SK-N-MC (cell line): ENCODE data around the gene HERC5.

ENCODE experiments used
- DNase-seq: peaks from one replicate; pipeline ENCODE4 v3.0.0-alpha.2; 2011; ENCODE audit warnings: low read depth, low spot score
- H3K27ac ChIP-seq: fragments of 200-600 bp; sonication (generic); 2 replicates; pipeline ENCODE4 v1.5.1; 2016; ENCODE audit warnings: mixed run types
- H3K36me3 ChIP-seq: fragments of 200-600 bp; sonication (generic); 2 replicates; pipeline ENCODE4 v1.6.1; 2017; ENCODE audit warnings: antibody characterized with exemption, low read length, mixed read lengths; ENCODE audit not compliant: insufficient read depth
- H3K4me3 ChIP-seq: fragments of 200-600 bp; sonication (generic); 2 replicates; pipeline ENCODE4 v1.5.1; 2016
- H3K9ac ChIP-seq: fragments of 200-600 bp; sonication (generic); 2 replicates; pipeline ENCODE4 v1.8.0; 2017; ENCODE audit warnings: mixed run types, mixed read lengths; ENCODE audit not compliant: insufficient read length
- H3K9me3 ChIP-seq: fragments of 200-600 bp; sonication (generic); 2 replicates; pipeline ENCODE4 v1.6.1; 2017; ENCODE audit warnings: low read depth, mild to moderate bottlenecking, antibody characterized with exemption, low read length, moderate library complexity, mixed read lengths
- EZH2 ChIP-seq: fragments of 200-600 bp; sonication (generic); IDR thresholded peaks from one replicate; pipeline ENCODE4 v1.6.1; 2017; ENCODE audit warnings: antibody characterized with exemption
- FOXP2 ChIP-seq: optimal IDR thresholded peaks from 2 replicates; pipeline ENCODE3; 2011; ENCODE audit warnings: mild to moderate bottlenecking, moderate library complexity; ENCODE audit not compliant: insufficient read depth; ENCODE audit errors: extremely low read length, control extremely low read depth
- POLR2AphosphoS5 ChIP-seq: IDR thresholded peaks from 2 replicates; pipeline ENCODE4 v1.6.1; 2012; ENCODE audit warnings: mild to moderate bottlenecking, low read depth, low read length, borderline replicate concordance

The HERC5 gene

GRCh38 chr4:88497859-88498409 is 41.0 kb downstream of the HERC5 start:
- DNase-seq = no peak
- Histone ChIP-seq H3K27ac (no peak overlapping the region), H3K4me3 (no peak overlapping the region), H3K9me3 (no peaks in the 10 kb centered on the region), H3K36me3 (no peaks in the 10 kb centered on the region), H3K9ac (no peak overlapping the region)
- no peak for TF ChIP-seq POLR2AphosphoS5
- TF ChIP-seq FOXP2 = no peak
- no peak for TF ChIP-seq EZH2

GRCh38 chr4:88503344-88503743 is 46.4 kb downstream of the HERC5 start:
- H3K4me3 ChIP-seq = no peak overlapping the region
- no peaks in the 10 kb centered on the region for H3K36me3 ChIP-seq
- H3K9me3 ChIP-seq = no peaks in the 10 kb centered on the region
- H3K27ac ChIP-seq = no peak overlapping the region
- TF ChIP-seq POLR2AphosphoS5 = no peak
- no peak for TF ChIP-seq EZH2
- no peak for TF ChIP-seq FOXP2
- H3K9ac ChIP-seq = no peak overlapping the region
- DNase-seq = no peak

GRCh38 chr4:88511236-88511635 is 54.3 kb downstream of the HERC5 start:
- Histone ChIP-seq H3K4me3 (no peak overlapping the region), H3K9me3 (no peaks in the 10 kb centered on the region), H3K36me3 (no peaks in the 10 kb centered on the region), H3K9ac (no peak overlapping the region), H3K27ac (no peak overlapping the region)
- TF ChIP-seq EZH2 = no peak
- TF ChIP-seq FOXP2 = no peak
- no peak for TF ChIP-seq POLR2AphosphoS5
- DNase-seq = no peak

GRCh38 chr4:88514557-88515511 is 57.9 kb downstream of the HERC5 start:
- H3K36me3 ChIP-seq = no peaks in the 10 kb centered on the region; the same call in 1 of the 2 replicates
- H3K9ac ChIP-seq = no peak overlapping the region
- H3K4me3 ChIP-seq = no peak overlapping the region
- H3K9me3 ChIP-seq = no peaks in the 10 kb centered on the region
- no peak overlapping the region for H3K27ac ChIP-seq
- no peak for DNase-seq
- TF ChIP-seq FOXP2 = no peak
- no peak for TF ChIP-seq EZH2
- TF ChIP-seq POLR2AphosphoS5 = no peak

DNA sequence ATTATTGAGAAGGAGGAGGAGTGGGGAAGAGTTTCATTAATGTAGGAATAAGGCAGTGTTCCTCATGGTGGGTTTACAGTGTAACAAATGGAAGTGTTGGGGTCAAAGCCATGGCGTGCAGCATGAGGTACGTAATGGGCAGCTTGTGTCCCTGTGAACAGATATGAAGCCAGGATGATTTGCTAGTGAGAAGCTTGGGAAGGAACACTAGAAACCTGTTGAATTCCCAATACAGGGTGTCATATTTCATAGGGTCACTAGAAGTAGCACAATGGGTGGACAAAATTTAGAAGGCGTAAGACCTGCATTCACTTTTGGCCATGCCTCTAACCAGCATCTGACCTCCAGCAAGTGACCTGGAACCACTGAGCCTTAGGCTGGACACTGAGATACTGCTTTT is 59.8 kb downstream of the HERC5 start:
- H3K9ac ChIP-seq = no peak overlapping the region
- DNase-seq = no peak
- no peak overlapping the region for H3K27ac ChIP-seq
- H3K9me3 ChIP-seq = no peaks in the 10 kb centered on the region
- no peak overlapping the region for H3K4me3 ChIP-seq
- no peak for TF ChIP-seq EZH2
- H3K36me3 ChIP-seq = peaks cover 19% of the 10 kb centered on the region

GRCh38 chr4:88517825-88518224 is 60.9 kb downstream of the HERC5 start:
- no peak for TF ChIP-seq POLR2AphosphoS5
- TF ChIP-seq EZH2 = no peak
- TF ChIP-seq FOXP2 = no peak
- H3K4me3 ChIP-seq = no peak overlapping the region
- H3K9ac ChIP-seq = no peak overlapping the region
- H3K36me3 ChIP-seq = peaks cover 21% of the 10 kb centered on the region
- DNase-seq = no peak
- H3K27ac ChIP-seq = no peak overlapping the region
- no peaks in the 10 kb centered on the region for H3K9me3 ChIP-seq

- Histone ChIP-seq H3K9ac (no peak overlapping the region), H3K36me3 (peaks cover 21% of the 10 kb centered on the region), H3K4me3 (no peak overlapping the region), H3K9me3 (no peaks in the 10 kb centered on the region), H3K27ac (no peak overlapping the region)
- TF ChIP-seq FOXP2 = no peak
- TF ChIP-seq EZH2 = no peak
- TF ChIP-seq POLR2AphosphoS5 = no peak
- no peak for DNase-seq
Observed at GRCh38 chr4:88518911-88519310, 62.0 kb downstream of the HERC5 start.

DNA sequence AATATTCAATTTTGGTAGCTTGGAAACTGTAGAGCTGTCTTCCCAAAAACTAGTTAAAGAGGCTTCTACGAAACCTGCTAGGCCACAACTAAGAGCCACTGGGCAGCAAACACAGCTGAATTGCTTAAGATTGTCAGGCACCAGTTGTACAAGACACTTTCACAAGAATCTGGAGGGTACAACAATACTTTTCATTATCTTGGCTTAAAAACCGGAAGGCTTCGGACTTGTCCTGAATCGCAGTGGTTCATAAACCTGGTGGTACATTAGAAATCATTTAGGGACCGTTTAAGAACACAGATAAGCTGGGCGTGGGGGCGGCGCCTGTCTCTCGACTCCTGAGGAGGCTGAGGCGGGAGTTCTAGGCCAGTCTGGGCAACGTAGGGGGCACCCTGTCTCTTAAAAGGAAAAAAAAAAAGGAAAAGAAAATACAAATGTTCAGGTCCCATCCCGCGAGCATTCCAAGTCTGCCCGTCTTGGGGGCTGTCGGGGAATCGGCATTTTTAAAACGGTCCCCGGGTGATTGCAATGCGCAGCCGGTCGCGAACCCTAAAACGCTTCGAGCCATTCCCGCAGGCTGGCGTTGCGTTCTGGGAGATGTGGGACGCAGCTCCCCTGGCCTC is 65.9 kb downstream of the HERC5 start:
- TF ChIP-seq FOXP2 (no peak), EZH2 (no peak), POLR2AphosphoS5 (no peak)
- Histone ChIP-seq H3K9ac (peak overlapping the region; percentile 85), H3K27ac (no peak overlapping the region), H3K9me3 (no peaks in the 10 kb centered on the region), H3K4me3 (peak overlapping the region; percentile 94), H3K36me3 (peaks cover 21% of the 10 kb centered on the region)
- DNase-seq = no peak
